ENCODE results near the gene ARHGAP29.

ARHGAP29 gene

DNA sequence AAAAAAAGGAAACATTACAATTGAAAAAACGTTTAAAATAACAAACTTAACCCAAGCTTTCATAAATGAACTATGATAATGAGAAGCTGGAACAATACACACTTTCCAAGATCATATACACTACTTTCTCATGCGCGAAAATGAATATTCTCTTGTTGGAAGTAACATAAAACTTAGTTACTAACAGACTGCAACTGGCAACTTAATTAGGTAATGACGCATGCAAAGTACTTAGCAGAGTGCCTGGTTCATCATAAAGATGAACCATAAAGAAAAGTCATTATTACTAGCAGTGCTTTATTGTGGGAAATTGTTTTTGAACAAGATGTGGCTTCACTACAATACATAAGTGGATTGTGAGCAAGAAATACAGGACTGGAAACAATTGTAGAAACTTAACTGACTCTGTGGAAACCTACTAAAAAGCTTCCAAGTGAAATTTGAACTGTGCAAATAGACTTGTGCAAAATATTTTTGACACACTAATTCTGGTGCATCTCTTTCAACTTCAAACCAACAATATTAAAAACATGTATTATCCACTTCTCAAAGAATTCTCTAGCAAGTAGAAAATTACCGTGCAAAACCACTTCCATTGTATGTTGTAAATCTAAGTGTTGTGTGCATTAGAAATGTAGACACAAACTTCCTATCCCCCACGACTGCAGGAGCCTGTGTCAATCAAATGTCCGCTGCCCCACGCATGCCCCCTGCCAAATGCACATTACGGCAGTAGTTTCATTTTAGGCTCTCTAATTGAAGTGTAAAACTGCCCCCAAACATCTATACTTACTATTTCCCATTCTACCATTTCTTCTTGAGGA lies 2.0 kb downstream of the ARHGAP29 start:
- DNase-seq: no peak

- no peak for DNase-seq
Observed at GRCh38 chr1:94234615-94235014, 2.8 kb downstream of the ARHGAP29 start.

DNA sequence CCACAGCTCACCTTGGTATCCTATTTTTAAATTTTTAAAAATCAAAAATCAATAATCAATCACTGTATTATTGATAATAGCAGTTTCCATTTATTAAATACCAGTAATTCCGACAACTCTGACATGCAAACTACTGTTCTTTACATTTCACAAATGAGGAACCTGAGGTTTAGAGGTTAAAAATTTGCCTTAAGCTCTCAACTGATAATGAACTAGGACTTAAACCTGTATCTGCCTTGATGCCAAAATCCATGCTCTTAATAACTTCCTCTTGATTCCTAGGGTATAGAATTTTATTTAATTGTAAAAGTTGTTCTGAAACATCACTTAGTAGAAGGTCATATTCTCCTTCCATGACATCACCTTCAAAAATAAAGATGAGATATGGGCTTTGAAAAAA lies 5.6 kb downstream of the ARHGAP29 start:
- no peak for DNase-seq

- DNase-seq: no peak
Observed at GRCh38 chr1:94230920-94231319, 6.5 kb downstream of the ARHGAP29 start.

DNA sequence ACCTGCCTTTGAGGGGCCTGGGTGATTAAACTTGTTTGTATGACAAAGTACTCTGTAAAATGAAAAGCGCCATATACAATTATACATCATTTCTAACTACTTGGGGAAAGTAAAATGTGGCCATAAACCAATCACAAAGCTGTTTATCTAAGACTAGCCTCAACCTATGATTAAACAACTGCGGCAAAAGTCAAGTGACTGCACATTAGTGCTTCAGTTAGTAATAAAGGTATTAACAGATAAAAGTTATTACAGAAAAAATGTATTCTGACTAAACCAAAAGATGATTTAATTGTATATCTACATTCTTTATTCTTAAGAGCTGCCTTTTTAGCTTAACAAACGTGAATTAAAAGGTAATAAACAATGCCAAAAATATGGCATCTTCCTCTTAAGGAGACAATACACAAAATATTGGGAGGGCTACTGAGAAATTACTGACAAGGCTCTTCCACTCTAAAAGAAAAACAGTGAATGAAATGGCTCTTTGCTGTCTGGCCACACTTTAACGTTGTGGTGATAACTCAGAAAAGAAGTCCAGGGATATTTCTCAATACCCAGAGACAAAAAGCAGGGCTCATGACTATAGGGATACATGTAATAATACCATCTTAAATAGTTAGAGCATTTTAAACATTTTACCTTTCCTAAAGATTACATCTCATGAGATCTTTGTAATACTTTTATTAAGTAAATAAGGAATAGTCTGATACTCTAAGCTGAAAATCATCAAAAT lies 8.6 kb downstream of the ARHGAP29 start:
- DNase-seq: no peak

DNA sequence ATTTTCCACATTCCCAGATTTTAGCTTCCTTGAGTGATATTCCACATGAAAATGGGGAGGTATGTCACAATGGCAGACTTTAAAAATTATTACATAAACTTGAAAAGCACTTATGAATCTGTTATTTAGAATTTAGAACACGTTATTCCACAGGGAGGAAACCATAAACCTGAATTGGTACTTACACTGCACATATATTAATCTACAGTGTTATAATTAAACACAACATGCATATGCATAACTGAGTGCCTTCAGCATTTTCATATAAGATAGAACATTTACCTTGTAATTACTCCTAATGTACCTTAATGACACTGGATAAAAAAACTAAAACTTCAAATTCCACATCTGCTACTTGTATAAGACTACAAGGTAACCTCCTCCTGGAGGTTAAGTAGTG lies 9.8 kb downstream of the ARHGAP29 start:
- no peak for DNase-seq

DNA sequence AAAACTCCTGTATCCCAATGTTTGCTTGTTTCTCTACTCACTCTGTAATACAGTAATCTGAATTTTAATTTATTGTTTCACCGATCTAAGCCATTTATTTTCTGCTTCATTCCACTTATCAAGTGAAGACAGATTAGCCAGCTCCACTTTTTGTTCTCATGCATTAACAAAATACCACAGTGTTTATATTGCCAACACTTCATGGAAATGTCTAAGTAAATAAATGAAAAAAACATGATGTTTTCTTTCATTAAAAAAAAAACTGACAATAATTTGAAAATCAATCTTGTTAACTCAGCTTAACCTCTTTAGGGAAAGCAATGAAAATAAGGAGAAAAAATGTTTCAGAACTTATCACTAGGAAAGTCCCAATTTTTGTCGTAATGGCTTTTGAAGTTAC lies 11.5 kb downstream of the ARHGAP29 start:
- DNase-seq: no peak

- no peak for DNase-seq
Observed at GRCh38 chr1:94218332-94218731, 19.1 kb downstream of the ARHGAP29 start.

- DNase-seq: no peak
Observed at GRCh38 chr1:94215955-94216354, 21.4 kb downstream of the ARHGAP29 start.

DNA sequence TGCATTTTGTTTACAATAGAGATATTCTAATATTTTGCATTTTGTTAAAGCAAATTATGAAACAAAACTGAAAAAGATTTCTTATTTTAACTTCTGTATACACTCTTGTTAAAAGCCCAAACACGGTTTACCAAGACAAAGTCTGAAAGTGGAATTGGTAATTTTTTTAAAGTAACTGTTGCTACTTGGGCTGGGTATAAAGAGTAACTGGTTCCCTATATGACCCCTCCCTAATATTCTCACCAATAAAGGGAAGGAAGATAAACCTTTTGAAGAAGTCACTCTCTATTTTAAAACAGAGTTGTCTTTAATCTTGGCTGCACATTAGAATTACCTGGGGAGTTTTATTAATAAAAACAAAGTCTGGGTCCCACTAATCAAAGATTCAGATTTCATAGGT lies 27.4 kb downstream of the ARHGAP29 start:
- no peak for DNase-seq

- no peak for DNase-seq
Observed at GRCh38 chr1:94209425-94209824, 28.0 kb downstream of the ARHGAP29 start.

GRCh38 chr1:94207695-94208094 lies 29.7 kb downstream of the ARHGAP29 start:
- DNase-seq: no peak

DNA sequence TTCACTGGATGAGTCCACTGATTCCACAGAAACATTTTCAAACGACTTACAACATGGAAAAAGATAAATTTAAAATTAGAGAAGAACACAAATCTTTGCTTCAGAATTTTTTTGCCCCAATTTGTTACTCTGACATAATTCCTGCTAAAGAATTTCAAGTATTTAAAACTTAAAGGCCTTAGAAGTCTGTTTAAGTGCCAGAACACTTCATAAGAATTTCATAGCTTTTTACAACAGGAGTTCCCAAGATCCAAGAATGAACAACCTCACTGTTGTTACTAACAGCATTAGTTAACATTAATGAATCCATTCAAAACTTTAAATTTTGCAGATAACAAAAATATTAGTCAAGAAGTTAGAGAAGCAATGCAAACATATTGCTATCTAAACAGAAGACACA lies 31.7 kb downstream of the ARHGAP29 start:
- no peak for DNase-seq

DNA sequence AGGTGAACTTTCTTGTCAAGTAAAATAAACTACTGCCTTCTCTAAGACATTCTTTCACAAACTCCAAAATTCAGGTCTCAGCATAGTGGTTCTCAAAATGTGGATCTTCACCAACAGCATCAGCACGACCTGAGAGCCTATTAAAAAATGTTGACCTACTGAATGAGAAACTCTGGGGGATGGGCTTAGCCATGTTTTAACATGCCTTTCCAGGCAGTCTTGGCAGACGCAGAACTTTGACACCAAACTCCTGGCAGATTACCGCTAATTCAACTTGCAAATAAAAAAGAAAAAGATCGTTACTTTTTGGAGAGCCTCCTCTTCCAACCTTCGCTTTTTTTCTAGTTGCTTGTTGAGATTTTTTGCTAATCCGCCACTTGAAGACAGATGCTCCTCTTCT lies 35.1 kb downstream of the ARHGAP29 start:
- DNase-seq: no peak

GRCh38 chr1:94199398-94199797 lies 38.0 kb downstream of the ARHGAP29 start:
- no peak for DNase-seq

GRCh38 chr1:94194079-94194865 lies 43.1 kb downstream of the ARHGAP29 start:
- no peak for DNase-seq

DNA sequence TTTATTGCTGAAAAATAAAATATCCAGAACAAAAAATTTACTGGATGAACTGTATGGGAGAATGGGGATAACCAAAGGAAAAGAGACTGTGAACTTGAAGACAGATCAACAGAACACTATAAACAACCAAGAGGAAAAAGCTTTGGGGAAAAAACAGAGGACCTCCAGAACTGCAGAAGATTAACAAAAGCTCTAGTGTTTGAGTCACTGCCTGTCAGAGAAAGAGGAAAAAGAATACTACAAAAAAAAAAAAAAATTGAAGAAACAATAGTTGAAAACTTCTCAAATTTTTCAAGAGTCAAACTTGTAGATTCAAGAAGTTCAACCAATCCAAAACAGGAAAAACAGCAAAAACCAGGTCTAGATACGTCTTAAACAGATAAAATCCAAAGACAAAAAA lies 44.3 kb downstream of the ARHGAP29 start:
- DNase-seq: no peak

GRCh38 chr1:94191216-94191615 lies 46.2 kb downstream of the ARHGAP29 start:
- DNase-seq: no peak

DNA sequence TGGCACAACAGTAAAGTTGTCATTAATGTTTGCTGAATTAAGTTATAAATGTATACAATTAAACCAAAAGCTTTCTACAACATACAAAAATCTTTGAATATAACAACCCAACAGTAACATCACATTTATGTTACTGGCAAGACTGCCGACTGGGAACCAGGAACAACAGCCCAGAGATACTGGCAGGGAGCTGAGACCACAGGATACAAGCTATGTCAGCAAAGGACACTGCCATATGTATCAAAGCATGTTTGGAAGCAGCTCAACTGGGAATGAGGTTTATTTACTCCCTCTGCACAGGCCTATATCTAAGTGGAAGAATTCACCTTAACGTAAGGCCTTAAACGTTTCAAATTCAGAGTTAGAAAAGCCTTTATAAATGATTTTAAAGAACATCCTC lies 50.4 kb downstream of the ARHGAP29 start:
- no peak for DNase-seq

GRCh38 chr1:94183197-94183815 lies 54.1 kb downstream of the ARHGAP29 start:
- DNase-seq: no peak

DNA sequence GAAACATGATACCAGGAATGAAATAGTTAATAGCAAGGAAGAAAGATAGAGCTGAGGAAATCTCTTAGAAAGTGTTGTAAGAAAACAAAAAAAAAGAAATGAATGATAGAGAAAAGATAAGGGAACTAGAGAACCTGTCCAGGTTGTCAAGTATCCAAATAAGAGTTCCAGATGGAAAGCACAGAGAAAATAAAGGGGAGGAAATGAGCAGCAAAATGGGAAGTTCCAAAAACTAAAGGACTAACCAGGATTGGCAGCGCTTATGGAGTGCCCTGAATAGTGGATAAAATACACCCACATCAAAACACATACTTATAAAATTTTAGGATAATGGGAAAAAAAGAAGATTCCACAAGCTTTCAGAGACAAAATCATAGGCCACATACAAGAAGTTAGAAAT lies 55.2 kb downstream of the ARHGAP29 start:
- no peak for DNase-seq

DNA sequence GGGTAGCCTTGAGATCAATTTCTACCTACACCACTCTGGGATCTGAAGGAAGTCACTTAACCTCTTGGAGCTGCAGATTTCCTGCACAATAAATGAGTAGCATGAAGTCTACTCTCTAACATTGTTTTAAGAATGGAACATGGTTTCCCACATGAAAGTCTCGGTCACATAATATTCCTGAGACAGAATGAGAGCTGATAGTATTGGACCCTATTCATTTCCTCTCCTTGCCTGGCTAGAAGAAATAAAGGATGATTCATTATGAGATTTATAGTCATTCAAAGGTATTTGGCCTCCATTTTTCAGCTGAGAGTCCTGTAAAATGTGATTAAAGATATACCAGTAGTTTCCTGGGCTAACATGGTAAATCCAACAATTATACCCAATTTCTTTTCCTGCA lies 56.7 kb downstream of the ARHGAP29 start:
- no peak for DNase-seq

DNA sequence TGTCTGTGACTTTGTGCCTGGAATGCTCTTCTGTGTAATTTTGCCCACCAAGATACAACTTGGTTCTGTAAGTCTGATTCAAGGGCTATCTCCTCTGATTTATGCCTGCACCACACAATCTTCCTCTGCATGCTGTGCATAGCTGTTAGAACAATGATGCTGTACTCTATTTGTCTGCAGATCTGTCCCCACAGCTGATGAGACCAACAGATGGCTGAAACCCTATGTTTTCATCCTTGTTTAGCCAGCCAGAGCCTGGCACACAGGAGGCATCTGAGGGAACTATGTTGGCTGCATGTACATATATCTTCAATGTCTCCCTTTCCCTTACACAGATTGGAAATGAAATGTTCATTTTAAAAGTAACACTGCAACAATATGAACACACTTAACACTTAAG lies 58.5 kb downstream of the ARHGAP29 start:
- DNase-seq: no peak

All from T-helper 1 cell (primary cell).